Testis (tissue), 2 donors: ENCODE data around the gene AOC1.

Experiments used
- POLR2A ChIP-seq: fragments of 450-650 bp; IDR thresholded peaks from one replicate; pipeline ENCODE4 v1.6.1; 2017; ENCODE audit warnings: antibody characterized with exemption, mild to moderate bottlenecking, moderate library complexity
- TF ChIP-seq, protein P1 (sequence below), 3 experiments: fragments of 450-650 bp in 2 of 3; fragments of 200-600 bp in 1 of 3; sonication (generic) in 1 of 3; IDR thresholded peaks; one replicate each; pipeline ENCODE4 v1.5.1; 2016 to 2019; ENCODE audit warnings: antibody characterized with exemption in 3 of 3, mild to moderate bottlenecking in 2 of 3, moderate library complexity in 1 of 3

DNA sequence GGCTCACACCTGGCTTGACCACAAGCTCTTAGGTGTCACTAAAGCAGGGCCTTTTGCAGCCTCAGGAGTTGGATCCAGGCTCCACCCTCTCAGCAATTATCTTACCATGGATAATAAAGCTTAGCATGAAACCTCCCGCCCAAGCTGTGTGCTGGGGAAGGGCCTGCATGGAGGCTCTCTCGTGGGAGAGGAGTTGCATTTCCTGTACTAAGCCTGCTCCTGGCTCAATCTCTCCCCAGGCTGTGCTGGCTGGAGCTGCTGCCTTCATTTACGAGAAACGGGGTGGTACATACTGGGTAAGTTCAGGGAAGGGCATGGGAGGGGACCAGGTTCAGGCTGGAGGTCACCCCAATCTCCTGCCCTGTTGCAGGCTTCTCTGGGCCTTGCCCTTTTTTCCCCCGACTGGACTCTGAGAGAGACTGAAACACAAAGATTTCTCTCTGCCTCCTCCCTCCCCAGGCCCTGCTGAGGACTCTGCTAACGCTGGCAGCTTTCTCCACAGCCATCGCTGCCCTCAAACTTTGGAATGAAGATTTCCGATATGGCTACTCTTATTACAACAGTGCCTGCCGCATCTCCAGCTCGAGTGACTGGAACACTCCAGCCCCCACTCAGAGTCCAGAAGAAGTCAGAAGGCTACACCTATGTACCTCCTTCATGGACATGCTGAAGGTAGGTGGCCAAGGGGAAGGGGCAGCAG, 49.0 kb upstream of the AOC1 start:
- TF ChIP-seq, protein P1, sequence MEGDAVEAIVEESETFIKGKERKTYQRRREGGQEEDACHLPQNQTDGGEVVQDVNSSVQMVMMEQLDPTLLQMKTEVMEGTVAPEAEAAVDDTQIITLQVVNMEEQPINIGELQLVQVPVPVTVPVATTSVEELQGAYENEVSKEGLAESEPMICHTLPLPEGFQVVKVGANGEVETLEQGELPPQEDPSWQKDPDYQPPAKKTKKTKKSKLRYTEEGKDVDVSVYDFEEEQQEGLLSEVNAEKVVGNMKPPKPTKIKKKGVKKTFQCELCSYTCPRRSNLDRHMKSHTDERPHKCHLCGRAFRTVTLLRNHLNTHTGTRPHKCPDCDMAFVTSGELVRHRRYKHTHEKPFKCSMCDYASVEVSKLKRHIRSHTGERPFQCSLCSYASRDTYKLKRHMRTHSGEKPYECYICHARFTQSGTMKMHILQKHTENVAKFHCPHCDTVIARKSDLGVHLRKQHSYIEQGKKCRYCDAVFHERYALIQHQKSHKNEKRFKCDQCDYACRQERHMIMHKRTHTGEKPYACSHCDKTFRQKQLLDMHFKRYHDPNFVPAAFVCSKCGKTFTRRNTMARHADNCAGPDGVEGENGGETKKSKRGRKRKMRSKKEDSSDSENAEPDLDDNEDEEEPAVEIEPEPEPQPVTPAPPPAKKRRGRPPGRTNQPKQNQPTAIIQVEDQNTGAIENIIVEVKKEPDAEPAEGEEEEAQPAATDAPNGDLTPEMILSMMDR (IDR thresholded peaks at IDR 0.05): no peak
- TF ChIP-seq POLR2A: no peak
